Measurements from ENCODE around the gene KIAA1549.
"Not testable (repeated sequence)": the region's sequence is repeated elsewhere in the genome, so short reads cannot be mapped to it uniquely, and the experiment has no call there.

The KIAA1549 gene

GRCh38 chr7:138981332-138982203 lies at the start of gene KIAA1549:
TSS of gene KIAA1549 (minus strand) at chr7:138981389. CDS start at chr7:138981269, 120 bp downstream.
- peak; percentile 40 for DNase-seq (ENCODE audit: low spot score)

- DNase-seq (ENCODE audit: low spot score) = no peak
Observed at GRCh38 chr7:139029353-139029752, 48.2 kb upstream of the KIAA1549 start.

- DNase-seq (ENCODE audit: low spot score) = no peak
Observed at GRCh38 chr7:139026551-139026950, 45.4 kb upstream of the KIAA1549 start.

GRCh38 chr7:139025861-139026260 lies 44.7 kb upstream of the KIAA1549 start:
- DNase-seq (ENCODE audit: low spot score) = not testable (repeated sequence)

GRCh38 chr7:139023076-139023475 lies 41.9 kb upstream of the KIAA1549 start:
- no peak for DNase-seq (ENCODE audit: low spot score)

GRCh38 chr7:139022286-139022685 lies 41.1 kb upstream of the KIAA1549 start:
- DNase-seq (ENCODE audit: low spot score) = no peak

GRCh38 chr7:139018910-139019309 lies 37.7 kb upstream of the KIAA1549 start:
- DNase-seq (ENCODE audit: low spot score) = no peak

- peak; percentile 88 for DNase-seq (ENCODE audit: low spot score)
Observed at GRCh38 chr7:139016931-139017511, 35.8 kb upstream of the KIAA1549 start.

GRCh38 chr7:139011373-139011772 lies 30.2 kb upstream of the KIAA1549 start:
- DNase-seq (ENCODE audit: low spot score) = no peak

GRCh38 chr7:139004321-139005090 lies 23.3 kb upstream of the KIAA1549 start:
- no peak for DNase-seq (ENCODE audit: low spot score)

- no peak for DNase-seq (ENCODE audit: low spot score)
Observed at GRCh38 chr7:138999414-138999813, 18.2 kb upstream of the KIAA1549 start.

GRCh38 chr7:138992052-138992531 lies 10.9 kb upstream of the KIAA1549 start:
- no peak for DNase-seq (ENCODE audit: low spot score)

- no peak for DNase-seq (ENCODE audit: low spot score)
Observed at GRCh38 chr7:138987686-138988085, 6.5 kb upstream of the KIAA1549 start.

- no peak for DNase-seq (ENCODE audit: low spot score)
Observed at GRCh38 chr7:138982204-138982623, 1.0 kb upstream of the KIAA1549 start.

- no peak for DNase-seq (ENCODE audit: low spot score)
Observed at GRCh38 chr7:138980563-138981291, 462 bp downstream of the KIAA1549 start.

- DNase-seq (ENCODE audit: low spot score) = no peak
Observed at GRCh38 chr7:138979988-138980562, 1.1 kb downstream of the KIAA1549 start.

GRCh38 chr7:138979226-138979979 lies 1.8 kb downstream of the KIAA1549 start:
- DNase-seq (ENCODE audit: low spot score) = no peak

- DNase-seq (ENCODE audit: low spot score) = no peak
Observed at GRCh38 chr7:138978541-138979184, 2.5 kb downstream of the KIAA1549 start.

GRCh38 chr7:138976161-138976560 lies 5.0 kb downstream of the KIAA1549 start:
- DNase-seq (ENCODE audit: low spot score) = not testable (repeated sequence)

All from Ammon's horn (tissue), 1 donor.